Tibial nerve (tissue), 3 donors: Measurements from ENCODE around the gene NOL4L.

ENCODE experiments used
- CTCF ChIP-seq, 5 experiments: fragments of 200-600 bp in 3 of 5; fragments of 450-650 bp in 2 of 5; sonication (generic) in 3 of 5; IDR thresholded peaks; one replicate each; pipeline ENCODE4 v1.5.1; 2016 to 2019; ENCODE audit warnings: antibody characterized with exemption in 5 of 5, mild to moderate bottlenecking in 3 of 5, moderate library complexity in 2 of 5
- POLR2A ChIP-seq, 2 donors: fragments of 450-650 bp; IDR thresholded peaks; one replicate each; pipeline ENCODE4 v1.6.1; 2017; ENCODE audit warnings: antibody characterized with exemption in 2 of 2, mild to moderate bottlenecking in 2 of 2, moderate library complexity in 2 of 2

DNA sequence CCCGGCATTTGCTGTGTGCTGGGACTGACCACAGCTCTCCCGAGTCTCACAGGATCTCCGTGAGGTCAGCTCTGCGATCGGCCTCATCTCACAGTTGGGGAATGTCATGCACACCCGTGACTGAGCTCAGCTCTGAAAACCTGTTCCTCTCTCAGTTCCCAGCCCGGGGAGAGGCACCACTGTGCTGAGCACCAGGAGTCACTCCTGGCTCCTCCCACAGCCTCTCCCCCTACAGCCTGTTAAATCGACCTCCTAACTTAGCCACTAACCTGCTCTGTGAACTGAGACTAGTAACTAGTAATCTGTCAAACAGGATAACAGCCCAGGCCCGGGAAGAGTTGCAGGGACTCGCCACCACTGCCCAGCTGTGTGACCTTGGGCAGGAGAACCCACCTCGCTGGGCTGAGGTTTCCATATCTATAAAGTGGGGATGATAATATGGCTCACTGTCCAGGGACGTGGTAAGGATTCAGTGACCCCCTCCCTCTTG is 20.1 kb upstream of the NOL4L start:
- TF ChIP-seq CTCF (IDR thresholded peaks at IDR 0.05) (no peak), POLR2A (IDR thresholded peaks at IDR 0.05) (no peak)
